Measurements from ENCODE around the gene GPHB5. TPM values are rescaled to one million over a fixed set of nuclear protein-coding genes. Genes with fewer than 3 reads are reported as not detected.

Gene GPHB5
- total and polyA plus RNA-seq, 2 experiments from 2014 or later: not detected

- Histone ChIP-seq H3F3A (replicated peaks; ENCODE audit: low read depth) (no peaks in the 10 kb centered on the region), H3K36me3 (ENCODE audit: insufficient read depth) (no peaks in the 10 kb centered on the region), H3K4me2 (no peak overlapping the region), H2AFZ (0 out of 2 replicates have a peak overlapping the region, but pooled peaks have one; percentile 38), H3K27me3 (ENCODE audit: insufficient read depth) (no peaks in the 10 kb centered on the region), H3K4me1 (ENCODE audit: insufficient read depth) (no peaks in the 10 kb centered on the region), H3K9me2 (ENCODE audit: insufficient read depth) (0 out of 2 replicates have a peak, but pooled peaks cover 2% of the 10 kb centered on the region), H3K27ac (ENCODE audit: low read depth) (no peak overlapping the region), H4K20me1 (replicated peaks; ENCODE audit: insufficient read depth) (no peaks in the 10 kb centered on the region), H3K79me2 (replicated peaks; ENCODE audit: insufficient read depth) (no peaks in the 10 kb centered on the region), H3K4me3 (no peak overlapping the region)
- Mint-ChIP-seq H3K27me3 (ENCODE audit: insufficient read depth, low read depth, poor library complexity) (no peaks in the 10 kb centered on the region), H3K36me3 (ENCODE audit: low read depth) (no peaks in the 10 kb centered on the region), H3K27ac (no peak overlapping the region), H3K4me3 (no peak overlapping the region), H3K9me3 (no peaks in the 10 kb centered on the region), H3K4me1 (no peaks in the 10 kb centered on the region)
- ATAC-seq: no peak
- DNase-seq (ENCODE audit: low spot score): peak; percentile 5
- TF ChIP-seq ZNF114 (CRISPR knock-in tag; IDR thresholded peaks at IDR 0.05): no peak
- no peak for TF ChIP-seq POLR2AphosphoS5 (IDR thresholded peaks at IDR 0.05; ENCODE audit: low read depth)
- TF ChIP-seq NANOG (IDR thresholded peaks at IDR 0.05; ENCODE audit: borderline replicate concordance): no peak
- TF ChIP-seq CTCF (conservative IDR thresholded peaks at IDR 0.05; ENCODE audit: low read depth in 2 of 2): no peak
- no peak for TF ChIP-seq ZNF331 (CRISPR knock-in tag; IDR thresholded peaks at IDR 0.05; ENCODE audit: low read depth)
- TF ChIP-seq REST (IDR thresholded peaks at IDR 0.05; ENCODE audit: unreplicated experiment): no peak
- TF ChIP-seq EZH2 (IDR thresholded peaks at IDR 0.05; ENCODE audit: low read depth, unreplicated experiment): no peak
- no peak for TF ChIP-seq EZH2phosphoT487 (IDR thresholded peaks at IDR 0.05; ENCODE audit: unreplicated experiment)
- TF ChIP-seq CREB1 (CRISPR knock-in tag; IDR thresholded peaks at IDR 0.05; ENCODE audit: low read depth): no peak
- no peak for TF ChIP-seq ZNF462 (CRISPR knock-in tag; IDR thresholded peaks at IDR 0.05)
- no peak for TF ChIP-seq ETS1 (IDR thresholded peaks at IDR 0.05)
- no peak for TF ChIP-seq STAT1 (IDR thresholded peaks at IDR 0.05; ENCODE audit: unreplicated experiment)
- no peak for TF ChIP-seq JUNB (IDR thresholded peaks at IDR 0.05; ENCODE audit: unreplicated experiment)
These were observed 43.1 kb downstream of the GPHB5 start for GRCh38 chr14:63275611-63276010.

All from GM23338 (cell line).